Neuronal stem cell (in vitro differentiated cells): ENCODE measurements around the gene CUX1.
"Not testable (repeated sequence)": the region's sequence is repeated elsewhere in the genome, so short reads cannot be mapped to it uniquely, and the experiment has no call there.

Source experiments
- DNase-seq: peaks from one replicate; pipeline ENCODE4 v3.0.0-alpha.2; 2013; ENCODE audit warnings: low spot score
- H2AFZ ChIP-seq: one replicate; pipeline ENCODE4 v1.6.1; 2013; ENCODE audit warnings: mild to moderate bottlenecking, low read length, inconsistent platforms
- H2AK5ac ChIP-seq: 2 replicates; pipeline ENCODE4 v1.6.1; 2013; ENCODE audit warnings: low read depth, mild to moderate bottlenecking, inconsistent platforms, low read length, moderate library complexity, mixed read lengths
- H2BK120ac ChIP-seq: 2 replicates; pipeline ENCODE4 v1.6.1; 2013; ENCODE audit warnings: low read depth, mild to moderate bottlenecking, inconsistent platforms, low read length, moderate library complexity, mixed read lengths
- H2BK12ac ChIP-seq: one replicate; pipeline ENCODE4 v1.6.1; 2013; ENCODE audit warnings: low read length, inconsistent platforms
- H2BK15ac ChIP-seq: 2 replicates; pipeline ENCODE4 v1.6.1; 2013; ENCODE audit warnings: mild to moderate bottlenecking, low read length, inconsistent platforms, mixed read lengths
- H2BK5ac ChIP-seq: one replicate; pipeline ENCODE4 v1.6.1; 2013; ENCODE audit warnings: inconsistent platforms, mild to moderate bottlenecking, low read length, moderate library complexity
- H3K14ac ChIP-seq: one replicate; pipeline ENCODE4 v1.6.1; 2013; ENCODE audit warnings: low read length, inconsistent platforms
- H3K18ac ChIP-seq: 2 replicates; pipeline ENCODE4 v1.6.1; 2013; ENCODE audit warnings: low read length, inconsistent platforms
- H3K23ac ChIP-seq: 2 replicates; pipeline ENCODE4 v1.6.1; 2013; ENCODE audit warnings: low read depth, mild to moderate bottlenecking, mixed read lengths, low read length, inconsistent platforms; ENCODE audit not compliant: poor library complexity
- H3K27ac ChIP-seq: replicated peaks from 3 replicates; pipeline ENCODE4 v1.5.1; 2013; ENCODE audit warnings: low read length, inconsistent platforms
- H3K27me3 ChIP-seq, 3 experiments: 2 replicates each; pipeline ENCODE4 v1.6.1; 2013; ENCODE audit warnings: low read length in 3 of 3, mild to moderate bottlenecking in 2 of 3, inconsistent platforms in 1 of 3, low read depth in 1 of 3, mixed read lengths in 1 of 3, moderate library complexity in 1 of 3; ENCODE audit not compliant: control insufficient read depth in 3 of 3, insufficient read depth in 3 of 3
- H3K36me3 ChIP-seq, 2 donors: replicated peaks in 1 of 2; 2 replicates each; pipeline ENCODE4 v1.6.1; 2013; ENCODE audit warnings: low read length in 2 of 2; ENCODE audit not compliant: control insufficient read depth in 2 of 2, insufficient read depth in 2 of 2
- H3K4ac ChIP-seq: 2 replicates; pipeline ENCODE4 v1.6.1; 2013; ENCODE audit warnings: inconsistent platforms, mild to moderate bottlenecking, low read length, moderate library complexity
- H3K4me1 ChIP-seq, 2 donors: 1 replicate in 1 of 2; 2 replicates in 1 of 2; pipeline ENCODE4 v1.6.1; 2013; ENCODE audit warnings: low read length in 2 of 2, low read depth in 1 of 2; ENCODE audit not compliant: control insufficient read depth in 2 of 2, insufficient read depth in 1 of 2
- H3K4me2 ChIP-seq: one replicate; pipeline ENCODE4 v1.6.1; 2013; ENCODE audit warnings: mild to moderate bottlenecking, low read length, inconsistent platforms; ENCODE audit not compliant: insufficient read depth, poor library complexity, severe bottlenecking
- H3K4me3 ChIP-seq, 2 donors: 2 replicates each; pipeline ENCODE4 v1.5.1; 2013; ENCODE audit warnings: low read length in 2 of 2, mild to moderate bottlenecking in 2 of 2, inconsistent platforms in 1 of 2, moderate library complexity in 1 of 2
- H3K79me1 ChIP-seq: one replicate; pipeline ENCODE4 v1.6.1; 2013; ENCODE audit warnings: low read depth, mild to moderate bottlenecking, inconsistent platforms, low read length, moderate library complexity
- H3K9ac ChIP-seq: one replicate; pipeline ENCODE4 v1.6.1; 2013; ENCODE audit warnings: mild to moderate bottlenecking, low read depth, low read length, inconsistent platforms; ENCODE audit not compliant: poor library complexity
- H3K9me3 ChIP-seq, 2 donors: replicated peaks in 1 of 2; 2 replicates each; pipeline versions ENCODE3 to v1.6.1; 2013; ENCODE audit warnings: low read length in 2 of 2, mild to moderate bottlenecking in 2 of 2, inconsistent platforms in 1 of 2, low read depth in 1 of 2, mixed read lengths in 1 of 2, moderate library complexity in 1 of 2; ENCODE audit not compliant: control insufficient read depth in 2 of 2, insufficient read depth in 1 of 2
- H4K8ac ChIP-seq: one replicate; pipeline ENCODE4 v1.6.1; 2013; ENCODE audit warnings: low read depth, mild to moderate bottlenecking, inconsistent platforms, low read length, moderate library complexity
- H4K91ac ChIP-seq: one replicate; pipeline ENCODE4 v1.6.1; 2013; ENCODE audit warnings: low read length, low read depth, mild to moderate bottlenecking, inconsistent platforms; ENCODE audit not compliant: poor library complexity
- WGBS, 2 donors: extraction: QIAGEN DNeasy Blood & Tissue Kit; methylation state at CpG; one replicate each; pipeline ENCODE4 v1.1.7; 2013; ENCODE audit warnings: missing lambda C conversion rate in 2 of 2, mixed read lengths in 1 of 2; ENCODE audit not compliant: insufficient read length in 2 of 2, insufficient replicate concordance in 1 of 2; ENCODE audit errors: extremely low coverage in 2 of 2; 5-methylcytosine and 5-hydroxymethylcytosine counted together

Gene CUX1

GRCh38 chr7:101985057-101985902 lies 167.9 kb downstream of the CUX1 start:
- Histone ChIP-seq H3K23ac (no peak overlapping the region), H3K4me1 (peaks cover 10 to 17% of the 10 kb centered on the region in 2 donors), H3K9me3 (peaks cover 4% of the 10 kb centered on the region in 2 donors), H3K79me1 (peaks cover 7% of the 10 kb centered on the region), H2BK15ac (no peak overlapping the region), H2BK5ac (no peak overlapping the region), H2BK120ac (no peak overlapping the region), H3K4me3 (peak overlapping the region in 1 of 2 donors; percentile 45), H2AFZ (no peak overlapping the region), H3K4me2 (no peak overlapping the region), H2BK12ac (no peak overlapping the region), H3K18ac (peak overlapping the region; percentile 73), H3K27ac (peak overlapping the region; percentile 10), H3K14ac (no peak overlapping the region), H3K27me3 (no peaks in the 10 kb centered on the region), H4K8ac (no peak overlapping the region), H4K91ac (no peak overlapping the region), H3K4ac (no peak overlapping the region), H3K9ac (no peak overlapping the region), H2AK5ac (no peak overlapping the region), H3K36me3 (peaks cover 0 to 3% of the 10 kb centered on the region in 2 donors)
- WGBS, 2 donors: no CpG with 5 or more reads among the region's 14 CpGs
- DNase-seq: no peak

GRCh38 chr7:101985903-101986734 lies 168.7 kb downstream of the CUX1 start:
- no peak overlapping the region for H4K8ac ChIP-seq
- no peak overlapping the region for H3K4me3 ChIP-seq
- H3K27ac ChIP-seq: peak overlapping the region; percentile 37
- H3K23ac ChIP-seq: no peak overlapping the region
- no peak overlapping the region for H4K91ac ChIP-seq
- H3K4me1 ChIP-seq: peaks cover 10 to 17% of the 10 kb centered on the region in 2 donors
- no peaks in the 10 kb centered on the region for H3K27me3 ChIP-seq
- H2BK120ac ChIP-seq: no peak overlapping the region
- no peak overlapping the region for H3K14ac ChIP-seq
- H2BK5ac ChIP-seq: no peak overlapping the region
- H3K79me1 ChIP-seq: peaks cover 7% of the 10 kb centered on the region
- H2AFZ ChIP-seq: no peak overlapping the region
- WGBS, 2 donors: no CpG with 5 or more reads among the region's 16 CpGs
- H2BK12ac ChIP-seq: no peak overlapping the region
- no peak overlapping the region for H3K9ac ChIP-seq
- H3K4ac ChIP-seq: no peak overlapping the region
- H3K9me3 ChIP-seq: peaks cover 4% of the 10 kb centered on the region in 2 donors
- DNase-seq: no peak
- H3K4me2 ChIP-seq: no peak overlapping the region
- H2BK15ac ChIP-seq: no peak overlapping the region
- peaks cover 0 to 3% of the 10 kb centered on the region in 2 donors for H3K36me3 ChIP-seq
- no peak overlapping the region for H2AK5ac ChIP-seq
- no peak overlapping the region for H3K18ac ChIP-seq

- Histone ChIP-seq H2BK12ac (no peak overlapping the region), H3K4ac (no peak overlapping the region), H3K9ac (no peak overlapping the region), H3K4me3 (no peak overlapping the region), H3K79me1 (peaks cover 5% of the 10 kb centered on the region), H3K14ac (no peak overlapping the region), H3K4me2 (no peak overlapping the region), H2AK5ac (no peak overlapping the region), H3K27ac (no peak overlapping the region), H3K23ac (no peak overlapping the region), H4K91ac (no peak overlapping the region), H3K36me3 (peaks cover 0 to 3% of the 10 kb centered on the region in 2 donors), H3K18ac (no peak overlapping the region), H2BK15ac (no peak overlapping the region), H4K8ac (no peak overlapping the region), H2AFZ (no peak overlapping the region), H2BK120ac (no peak overlapping the region), H3K4me1 (peaks cover 10 to 17% of the 10 kb centered on the region in 2 donors), H3K27me3 (no peaks in the 10 kb centered on the region), H3K9me3 (peaks cover 4% of the 10 kb centered on the region in 2 donors), H2BK5ac (no peak overlapping the region)
- DNase-seq: no peak
- WGBS, 2 donors: no CpG with 5 or more reads among the region's 13 CpGs
Measured at GRCh38 chr7:101987494-101987893, 170.1 kb downstream of the CUX1 start.

- H2BK5ac ChIP-seq, H3K4ac ChIP-seq, H3K14ac ChIP-seq, H3K9me3 ChIP-seq, H2BK15ac ChIP-seq, H2AFZ ChIP-seq, H3K36me3 ChIP-seq, H3K4me2 ChIP-seq, H3K79me1 ChIP-seq, DNase-seq, H4K91ac ChIP-seq, H2BK120ac ChIP-seq, H3K27me3 ChIP-seq, H3K4me3 ChIP-seq, H2BK12ac ChIP-seq, H2AK5ac ChIP-seq, H3K9ac ChIP-seq, H4K8ac ChIP-seq, H3K27ac ChIP-seq: not testable (repeated sequence)
- no CpG with 5 or more reads among the region's 10 CpGs for WGBS, 2 donors
- Histone ChIP-seq H3K18ac (peak overlapping the region; percentile 39), H3K4me1 (peaks cover 10 to 17% of the 10 kb centered on the region in 2 donors), H3K23ac (peak overlapping the region; percentile 69)
Measured at GRCh38 chr7:101988060-101988459, 170.6 kb downstream of the CUX1 start.
